Measurements from ENCODE around the gene KCNK15. TPM values are rescaled to one million over a fixed set of nuclear protein-coding genes. Genes with fewer than 3 reads are reported as not detected.

Gene KCNK15
- total and polyA plus RNA-seq, 9 of the 15 experiments (the other 6 are each of a cell fraction or from before 2014, with no cell fraction given): 0.03 to 0.30 (median 0.17) TPM; not detected in 5

DNA sequence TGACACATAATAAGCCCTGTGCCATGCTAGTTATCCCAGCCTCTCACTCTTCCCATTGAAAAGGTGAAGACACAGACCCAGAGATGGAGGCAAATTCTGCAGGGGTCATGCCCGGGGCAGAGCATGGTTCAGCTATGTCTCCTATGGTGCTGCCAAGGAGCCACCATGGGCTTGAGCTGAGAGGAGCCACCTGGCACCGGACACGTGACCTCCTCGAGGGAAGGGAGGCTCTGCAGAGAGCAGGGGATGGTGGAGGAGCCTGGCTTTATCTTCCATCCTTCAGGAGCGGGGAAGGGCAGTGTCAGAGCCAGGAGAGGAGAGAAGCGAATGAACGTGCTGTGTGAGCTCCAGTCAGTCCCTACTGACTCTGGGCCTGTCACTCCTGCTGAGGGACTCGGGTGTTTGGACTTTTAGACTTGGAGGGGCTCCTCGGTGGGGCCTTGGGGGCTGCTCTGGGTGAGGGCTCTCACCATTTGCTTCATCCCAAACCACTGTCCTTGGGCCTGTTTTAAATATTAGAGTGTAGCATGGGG lies 41.6 kb upstream of the KCNK15 start:
- FAIRE-seq (no peak), ATAC-seq (no peak), DNase-seq (ENCODE audit: extremely low read depth in 1 of 4, low spot score in 3 of 4) (no peak)
- peaks cover 23 to 44% of the 10 kb centered on the region in 2 experiments; a peak in 4 of 5 replicates for H3K27me3 ChIP-seq (ENCODE audit: control insufficient read depth in 2 of 2, insufficient read depth in 2 of 2, low read length in 2 of 2)
- H2AFZ ChIP-seq (ENCODE audit: low read depth, low read length): no peak overlapping the region
- no peaks in the 10 kb centered on the region for H3K36me3 ChIP-seq (ENCODE audit: control insufficient read depth, insufficient read depth, low read length)
- no peaks in the 10 kb centered on the region for H3K9me1 ChIP-seq (ENCODE audit: control insufficient read depth, insufficient read depth, low read length)
- ChIA-PET POLR2A (no interaction called here), CTCF (ENCODE audit: low intra/inter-chr PET ratio) (no interaction called here)
- H3K4me3 ChIP-seq: no peak overlapping the region
- WGBS (ENCODE audit: insufficient coverage, low coverage, missing lambda C conversion rate): 1% methylated on average over 8 of the region's 9 CpGs
- TF ChIP-seq ZNF57 (CRISPR knock-in tag; IDR thresholded peaks at IDR 0.05) (no peak), ETV1 (tag; conservative IDR thresholded peaks at IDR 0.05; ENCODE audit: low read depth) (no peak), ZBTB7A (IDR thresholded peaks at IDR 0.05; ENCODE audit: borderline replicate concordance, control insufficient read depth, low read depth, low read length) (no peak), TCF7 (IDR thresholded peaks at IDR 0.05; ENCODE audit: borderline replicate concordance) (no peak)
- TF ChIP-seq, protein P1, sequence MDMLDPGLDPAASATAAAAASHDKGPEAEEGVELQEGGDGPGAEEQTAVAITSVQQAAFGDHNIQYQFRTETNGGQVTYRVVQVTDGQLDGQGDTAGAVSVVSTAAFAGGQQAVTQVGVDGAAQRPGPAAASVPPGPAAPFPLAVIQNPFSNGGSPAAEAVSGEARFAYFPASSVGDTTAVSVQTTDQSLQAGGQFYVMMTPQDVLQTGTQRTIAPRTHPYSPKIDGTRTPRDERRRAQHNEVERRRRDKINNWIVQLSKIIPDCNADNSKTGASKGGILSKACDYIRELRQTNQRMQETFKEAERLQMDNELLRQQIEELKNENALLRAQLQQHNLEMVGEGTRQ (CRISPR knock-in tag; IDR thresholded peaks at IDR 0.05): peak; percentile 40
- TF ChIP-seq, protein P2, sequence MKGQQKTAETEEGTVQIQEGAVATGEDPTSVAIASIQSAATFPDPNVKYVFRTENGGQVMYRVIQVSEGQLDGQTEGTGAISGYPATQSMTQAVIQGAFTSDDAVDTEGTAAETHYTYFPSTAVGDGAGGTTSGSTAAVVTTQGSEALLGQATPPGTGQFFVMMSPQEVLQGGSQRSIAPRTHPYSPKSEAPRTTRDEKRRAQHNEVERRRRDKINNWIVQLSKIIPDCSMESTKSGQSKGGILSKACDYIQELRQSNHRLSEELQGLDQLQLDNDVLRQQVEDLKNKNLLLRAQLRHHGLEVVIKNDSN (CRISPR knock-in tag; IDR thresholded peaks at IDR 0.05): peak; percentile 34; the same call in 1 of the 2 replicates
- no peak overlapping the region for H3K4me2 ChIP-seq (ENCODE audit: insufficient read depth, low read length)
- H3K9me3 ChIP-seq (replicated peaks; ENCODE audit: control insufficient read depth, insufficient read depth, low read depth, low read length): no peaks in the 10 kb centered on the region
- H3K4me1 ChIP-seq (replicated peaks in 1 of 2; ENCODE audit: control insufficient read depth in 2 of 2, insufficient read depth in 2 of 2, low read length in 2 of 2): no peaks in the 10 kb centered on the region
- intact Hi-C loops (cut with micrococcal nuclease): no loop called here
- no peaks in the 10 kb centered on the region for H3K79me2 ChIP-seq (ENCODE audit: control insufficient read depth, insufficient read depth, low read length)
- 0 out of 2 replicates have a peak, but pooled peaks cover 4% of the 10 kb centered on the region for H4K20me1 ChIP-seq (replicated peaks; ENCODE audit: control insufficient read depth, insufficient read depth, low read length)
- H3K27ac ChIP-seq (ENCODE audit: extremely low read depth, low read depth, low read length): no peak overlapping the region
- in situ Hi-C loops (cut with MboI): no loop called here
- BruUV-seq (replicated peaks): no TSS peak
- H3K9ac ChIP-seq (ENCODE audit: insufficient read depth in 1 of 2, low read depth in 2 of 2, low read length in 2 of 2): 0 out of 4 replicates have a peak overlapping the region, but pooled peaks of 1 of the 2 experiments have one; percentile 40
